Pancreas (tissue), 10 donors: ENCODE data around the gene CEBPZ. TPM values are rescaled to one million over a fixed set of nuclear protein-coding genes. Genes with fewer than 3 reads are reported as not detected.

Source experiments
- ATAC-seq, 4 donors: fragments of 200-7000 bp; cut with Tn5 transposase; one replicate each; pipeline versions ENCODE4 v1.8.0 to v1.9.1; 2020; ENCODE audit warnings: mild to moderate bottlenecking in 4 of 4, moderate library complexity in 4 of 4
- DNase-seq, 6 donors: peaks; one replicate each; pipeline ENCODE4 v3.0.0-alpha.2; 2020
- FAIRE-seq: peaks from 2 replicates; lab custom pipeline; 2012; peaks lifted over from hg19 to GRCh38; lab: Jason Lieb, UNC
- H3K27ac ChIP-seq, 4 donors: fragments of 200-600 bp; sonication (generic); 1 replicate in 3 of 4; 2 replicates in 1 of 4; pipeline versions ENCODE4 v1.5.0 to v1.8.0; 2020
- H3K27me3 ChIP-seq, 4 donors: fragments of 200-600 bp; one replicate each; pipeline ENCODE4 v1.8.0; 2021
- H3K36me3 ChIP-seq, 3 donors: fragments of 200-600 bp; sonication (generic) in 1 of 3; one replicate each; pipeline versions ENCODE4 v1.5.0 to v1.8.0; 2020 to 2021
- H3K4me1 ChIP-seq, 3 donors: fragments of 200-600 bp; one replicate each; pipeline ENCODE4 v1.8.0; 2021
- H3K4me3 ChIP-seq, 4 donors: fragments of 200-600 bp; sonication (generic) in 2 of 4; one replicate each; pipeline versions ENCODE4 v1.5.0 to v1.8.0; 2020 to 2021
- H3K9me3 ChIP-seq, 4 donors: fragments of 200-600 bp; one replicate each; pipeline ENCODE4 v1.8.0; 2021
- WGBS, 2 donors: extraction: QIAGEN DNeasy Blood & Tissue Kit; methylation state at CpG; one replicate each; pipeline ENCODE4 v1.1.7; 2013; 5-methylcytosine and 5-hydroxymethylcytosine counted together
- intact Hi-C, 3 donors: fragments of 100-400 bp; cut with DNase I; formaldehyde crosslinking; loops; one replicate each; pipeline versions ENCODE4 v1.11.1 to v1.14.2; 2022
- polyA plus RNA-seq, 2 donors: library from polyadenylated mRNA; stranded (reverse); fragments of 200-250 nt; gene quantifications; one replicate each; pipeline ENCODE4 v1.2.3, GENCODE V29; 2013
- total RNA-seq, 6 donors: library from RNA; stranded (reverse); fragmentation: NEBNext Ultra II Directional in 4 of 6; extraction: Animal tissue kit (Norgen Biotek cat#: 25700) in 4 of 6; gene quantifications; one replicate each; pipeline versions ENCODE4 v1.2.1 to v1.2.4, GENCODE V29; 2021 to 2023
- TF ChIP-seq, protein P1 (sequence below), 4 donors: fragments of 200-600 bp; sonication (generic) in 3 of 4; IDR thresholded peaks; one replicate each; pipeline versions ENCODE4 v1.5.0 to v1.8.0; 2021; ENCODE audit warnings: antibody characterized with exemption in 4 of 4
- donor health status: healthy with polysubstance abuse.
- donor health status: DM: no; HTN: no; CAD: no; lungs with moderate emphysema.
- donor health status: DM: no; HTN: no; CAD: no.
- donor health status: control.
- donor health status: control.
- donor health status: Bipolar disorder and iron deficiency.
- donor health status: DM: yes; HTN: yes; CAD: no.
- donor health status: DM: no; HTN: no; CAD: no.
- donor health status: DM: no; HTN: no; CAD: no.
- donor health status: DM: yes; HTN: yes; CAD: no.

Gene CEBPZ
- total and polyA plus RNA-seq, 8 donors, result 20.6 to 41.4 (median 29.5) TPM

DNA sequence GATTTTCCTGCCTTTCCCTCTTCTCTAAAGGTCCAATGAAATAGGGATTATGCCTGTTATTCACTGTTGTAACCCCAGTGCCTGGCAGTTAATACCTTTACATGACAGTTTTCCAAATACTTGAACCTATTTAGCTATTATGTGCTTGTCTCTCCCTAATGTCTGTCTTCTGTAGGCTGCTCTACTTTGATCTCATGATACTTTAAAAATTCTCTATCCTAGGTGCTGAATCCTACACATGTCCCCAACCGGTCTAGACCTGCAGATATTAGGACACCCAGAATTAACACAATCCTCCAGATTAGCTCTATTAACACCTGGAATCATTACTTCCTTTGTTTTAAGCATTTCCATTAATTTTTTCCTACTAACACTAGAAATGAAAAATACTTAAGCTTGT lies 7.3 kb downstream of the CEBPZ start:
- Histone ChIP-seq H3K27ac (no peak overlapping the region), H3K36me3 (peaks cover 0 to 49% (median 5%) of the 10 kb centered on the region in 3 donors), H3K9me3 (no peaks in the 10 kb centered on the region), H3K27me3 (no peaks in the 10 kb centered on the region), H3K4me3 (no peak overlapping the region), H3K4me1 (peaks cover 0 to 4% (median under 1%) of the 10 kb centered on the region in 3 donors)
- 99 to 100% methylated on average over 1 of the region's 1 CpG for WGBS, 2 donors
- no peak for ATAC-seq
- intact Hi-C loops, result no loop called here
- no peak for DNase-seq
- FAIRE-seq, result no peak
- TF ChIP-seq, protein P1, sequence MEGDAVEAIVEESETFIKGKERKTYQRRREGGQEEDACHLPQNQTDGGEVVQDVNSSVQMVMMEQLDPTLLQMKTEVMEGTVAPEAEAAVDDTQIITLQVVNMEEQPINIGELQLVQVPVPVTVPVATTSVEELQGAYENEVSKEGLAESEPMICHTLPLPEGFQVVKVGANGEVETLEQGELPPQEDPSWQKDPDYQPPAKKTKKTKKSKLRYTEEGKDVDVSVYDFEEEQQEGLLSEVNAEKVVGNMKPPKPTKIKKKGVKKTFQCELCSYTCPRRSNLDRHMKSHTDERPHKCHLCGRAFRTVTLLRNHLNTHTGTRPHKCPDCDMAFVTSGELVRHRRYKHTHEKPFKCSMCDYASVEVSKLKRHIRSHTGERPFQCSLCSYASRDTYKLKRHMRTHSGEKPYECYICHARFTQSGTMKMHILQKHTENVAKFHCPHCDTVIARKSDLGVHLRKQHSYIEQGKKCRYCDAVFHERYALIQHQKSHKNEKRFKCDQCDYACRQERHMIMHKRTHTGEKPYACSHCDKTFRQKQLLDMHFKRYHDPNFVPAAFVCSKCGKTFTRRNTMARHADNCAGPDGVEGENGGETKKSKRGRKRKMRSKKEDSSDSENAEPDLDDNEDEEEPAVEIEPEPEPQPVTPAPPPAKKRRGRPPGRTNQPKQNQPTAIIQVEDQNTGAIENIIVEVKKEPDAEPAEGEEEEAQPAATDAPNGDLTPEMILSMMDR (IDR thresholded peaks at IDR 0.05), result no peak

DNA sequence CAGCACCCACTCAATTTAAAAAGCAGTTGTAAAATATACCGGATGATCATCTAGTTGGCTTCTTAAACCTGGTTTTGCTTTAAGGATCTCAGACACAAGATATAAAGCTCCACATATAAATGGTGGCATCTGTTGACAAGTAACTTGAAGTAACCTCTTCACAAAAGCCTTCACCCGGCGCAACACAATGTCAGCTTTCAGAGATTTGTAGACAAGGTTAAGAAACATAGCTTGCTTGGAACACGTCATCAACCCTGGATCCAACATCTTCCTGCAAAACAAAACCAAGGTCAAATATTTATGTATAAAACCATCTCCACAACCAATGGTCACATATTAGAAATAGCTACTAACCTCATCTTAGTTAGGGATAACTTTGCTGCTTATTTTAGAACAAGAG lies 8.3 kb downstream of the CEBPZ start:
- 92 to 96% methylated on average over 4 of the region's 4 CpGs for WGBS, 2 donors
- peaks cover 0 to 54% (median 5%) of the 10 kb centered on the region in 3 donors for H3K36me3 ChIP-seq
- TF ChIP-seq, protein P1 (IDR thresholded peaks at IDR 0.05), result no peak
- no peak for ATAC-seq
- H3K4me1 ChIP-seq, result peaks cover 0 to 4% (median 0%) of the 10 kb centered on the region in 3 donors
- H3K27me3 ChIP-seq, result no peaks in the 10 kb centered on the region
- FAIRE-seq, result no peak
- DNase-seq, result no peak
- intact Hi-C loops, result no loop called here
- no peaks in the 10 kb centered on the region for H3K9me3 ChIP-seq
- no peak overlapping the region for H3K27ac ChIP-seq
- H3K4me3 ChIP-seq, result no peak overlapping the region

GRCh38 chr2:37219046-37219445 lies 12.3 kb downstream of the CEBPZ start:
- H3K9me3 ChIP-seq, result no peaks in the 10 kb centered on the region
- ATAC-seq, result no peak
- WGBS, 2 donors, result 74 to 75% methylated on average over 4 of the region's 4 CpGs
- H3K27me3 ChIP-seq, result no peaks in the 10 kb centered on the region
- no peak overlapping the region for H3K27ac ChIP-seq
- no peaks in the 10 kb centered on the region for H3K4me1 ChIP-seq
- H3K4me3 ChIP-seq, result no peak overlapping the region
- no peak for DNase-seq
- intact Hi-C loops, result no loop called here
- TF ChIP-seq, protein P1 (IDR thresholded peaks at IDR 0.05), result no peak
- peaks cover 0 to 70% (median 13%) of the 10 kb centered on the region in 3 donors for H3K36me3 ChIP-seq
- FAIRE-seq, result no peak

- H3K9me3 ChIP-seq, result no peaks in the 10 kb centered on the region
- H3K27me3 ChIP-seq, result no peaks in the 10 kb centered on the region
- 90 to 92% methylated on average over 1 of the region's 1 CpG for WGBS, 2 donors
- TF ChIP-seq, protein P1 (IDR thresholded peaks at IDR 0.05), result no peak
- ATAC-seq (no peak), FAIRE-seq (no peak), DNase-seq (no peak)
- peaks cover 7 to 73% (median 24%) of the 10 kb centered on the region in 3 donors for H3K36me3 ChIP-seq
- no peaks in the 10 kb centered on the region for H3K4me1 ChIP-seq
- no peak overlapping the region for H3K4me3 ChIP-seq
- intact Hi-C loops, result no loop called here
- no peak overlapping the region for H3K27ac ChIP-seq
Measured at GRCh38 chr2:37215250-37215649, 16.1 kb downstream of the CEBPZ start.

DNA sequence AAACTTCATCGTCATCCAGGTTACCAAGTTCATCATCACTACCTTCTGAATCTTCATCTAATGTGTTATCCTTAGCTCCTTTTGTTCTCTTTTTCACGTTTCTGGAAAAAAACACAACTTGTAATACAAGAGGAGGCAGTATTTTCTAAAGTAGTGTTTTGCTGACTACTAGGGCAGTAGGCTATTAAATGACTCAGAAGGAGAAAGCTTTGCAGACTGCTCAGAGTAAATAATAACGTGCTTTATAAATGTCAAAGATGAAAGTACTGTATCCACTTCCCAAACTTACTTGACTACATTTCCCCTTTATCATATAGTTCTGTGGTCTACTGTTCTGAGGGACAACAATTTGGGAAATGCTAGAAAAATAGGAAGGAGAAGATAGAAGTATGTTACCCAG lies 19.5 kb downstream of the CEBPZ start:
- no peaks in the 10 kb centered on the region for H3K9me3 ChIP-seq
- peaks cover 7 to 83% (median 32%) of the 10 kb centered on the region in 3 donors for H3K36me3 ChIP-seq
- FAIRE-seq (no peak), DNase-seq (no peak), ATAC-seq (no peak)
- no peaks in the 10 kb centered on the region for H3K27me3 ChIP-seq
- H3K4me1 ChIP-seq, result no peaks in the 10 kb centered on the region
- H3K4me3 ChIP-seq, result no peak overlapping the region
- WGBS, 2 donors, result 89 to 90% methylated on average over 3 of the region's 3 CpGs
- TF ChIP-seq, protein P1 (IDR thresholded peaks at IDR 0.05), result no peak
- no peak overlapping the region for H3K27ac ChIP-seq
- intact Hi-C loops, result no loop called here
